GM23248 (cell line): ENCODE data around the gene HS6ST1.
"Not testable (repeated sequence)": the region's sequence is repeated elsewhere in the genome, so short reads cannot be mapped to it uniquely, and the experiment has no call there.

Experiments
- EZH2 ChIP-seq: fragments of 200-600 bp; sonication (generic); IDR thresholded peaks from 2 replicates; pipeline ENCODE4 v1.6.1; 2018; ENCODE audit warnings: antibody characterized with exemption, mild to moderate bottlenecking; ENCODE audit not compliant: insufficient read depth, poor library complexity, severe bottlenecking
- EZH2phosphoT487 ChIP-seq: fragments of 200-600 bp; sonication (generic); IDR thresholded peaks from 2 replicates; pipeline ENCODE4 v1.6.1; 2018; ENCODE audit warnings: antibody characterized with exemption, moderate library complexity, mild to moderate bottlenecking, low read depth; ENCODE audit not compliant: insufficient read depth

DNA sequence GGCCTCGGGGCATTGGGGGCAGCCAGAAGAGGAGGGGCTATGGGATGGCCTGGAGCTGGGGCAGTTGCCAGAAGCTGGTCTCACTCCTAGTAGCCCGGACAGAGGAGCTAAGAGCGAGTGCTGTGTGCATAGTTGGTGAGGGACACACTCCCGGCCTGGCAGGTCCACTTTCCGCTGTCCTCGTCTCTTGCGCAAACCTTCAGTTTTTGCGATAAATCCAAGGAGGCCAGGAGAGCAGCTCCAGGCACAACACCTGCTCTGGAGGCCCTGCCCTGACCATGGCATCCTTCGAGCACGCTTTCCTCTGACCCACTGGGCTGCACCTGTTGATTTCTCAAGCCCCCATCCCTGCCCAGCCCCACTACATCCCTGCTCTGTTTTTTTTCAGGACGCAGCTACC is 51.0 kb downstream of the HS6ST1 start:
- not testable (repeated sequence) for TF ChIP-seq EZH2, EZH2phosphoT487
